Keratinocyte (primary cell): Measurements from ENCODE around the gene ACTL9. TPM values are rescaled to one million over a fixed set of nuclear protein-coding genes. Genes with fewer than 3 reads are reported as not detected.

Experiments
- DNase-seq: peaks from one replicate; pipeline ENCODE4 v3.0.0-alpha.2; 2011; ENCODE audit warnings: low read depth, missing footprints, low spot score
- FAIRE-seq: peaks from 2 replicates; lab custom pipeline; 2011; peaks lifted over from hg19 to GRCh38; lab: Jason Lieb, UNC
- H2AFZ ChIP-seq: 2 replicates; pipeline ENCODE4 v1.6.0; 2012; ENCODE audit warnings: low read length, control low read depth, inconsistent platforms; ENCODE audit not compliant: control insufficient read depth
- H3K27ac ChIP-seq: 2 replicates; pipeline ENCODE4 v1.5.1; 2011; ENCODE audit warnings: low read length; ENCODE audit not compliant: control insufficient read depth, insufficient read depth
- H3K27me3 ChIP-seq: 3 replicates; pipeline ENCODE4 v1.6.0; 2011; ENCODE audit warnings: low read length; ENCODE audit not compliant: control insufficient read depth, insufficient read depth; ENCODE audit errors: extremely low read depth
- H3K36me3 ChIP-seq, 2 experiments: 2 replicates in 1 of 2; 3 replicates in 1 of 2; pipeline ENCODE4 v1.5.1; 2011; ENCODE audit warnings: low read length in 2 of 2, mild to moderate bottlenecking in 1 of 2; ENCODE audit not compliant: control insufficient read depth in 2 of 2, insufficient read depth in 2 of 2; ENCODE audit errors: extremely low read depth in 1 of 2
- H3K4me1 ChIP-seq: 3 replicates; pipeline ENCODE4 v1.5.1; 2011; ENCODE audit warnings: low read length; ENCODE audit not compliant: control insufficient read depth, insufficient read depth; ENCODE audit errors: extremely low read depth
- H3K4me2 ChIP-seq: 3 replicates; pipeline ENCODE4 v1.6.0; 2011; ENCODE audit warnings: low read depth, low read length; ENCODE audit not compliant: control insufficient read depth, insufficient read depth; ENCODE audit errors: extremely low read depth
- H3K4me3 ChIP-seq, 3 experiments: fragments of 200-600 bp in 1 of 3; sonication (generic) in 1 of 3; 2 replicates in 2 of 3; 3 replicates in 1 of 3; pipeline ENCODE4 v1.5.1; 2011 to 2016; ENCODE audit warnings: low read length in 3 of 3, mild to moderate bottlenecking in 3 of 3, control low read depth in 2 of 3, inconsistent platforms in 1 of 3, low read depth in 1 of 3, mixed read lengths in 1 of 3, mixed run types in 1 of 3, moderate library complexity in 1 of 3; ENCODE audit not compliant: control insufficient read depth in 2 of 3, insufficient read depth in 2 of 3; ENCODE audit errors: extremely low read depth in 1 of 3
- H3K79me2 ChIP-seq: 2 replicates; pipeline ENCODE4 v1.6.0; 2012; ENCODE audit warnings: low read length; ENCODE audit not compliant: control insufficient read depth, insufficient read depth
- H3K9ac ChIP-seq: 3 replicates; pipeline ENCODE4 v1.6.0; 2011; ENCODE audit warnings: low read length; ENCODE audit not compliant: control insufficient read depth, insufficient read depth; ENCODE audit errors: extremely low read depth
- H3K9me1 ChIP-seq: 3 replicates; pipeline ENCODE4 v1.6.0; 2011; ENCODE audit warnings: low read length; ENCODE audit not compliant: control insufficient read depth, insufficient read depth; ENCODE audit errors: extremely low read depth
- H3K9me3 ChIP-seq: 2 replicates; pipeline ENCODE4 v1.5.1; 2012; ENCODE audit warnings: low read depth, low read length; ENCODE audit not compliant: control insufficient read depth
- H4K20me1 ChIP-seq: 3 replicates; pipeline ENCODE4 v1.6.0; 2011; ENCODE audit warnings: low read length; ENCODE audit not compliant: control insufficient read depth, insufficient read depth; ENCODE audit errors: extremely low read depth
- EZH2 ChIP-seq: IDR thresholded peaks from one replicate; pipeline ENCODE4 v1.6.1; 2012; ENCODE audit warnings: inconsistent platforms, mild to moderate bottlenecking, low read length, moderate library complexity
- dilution Hi-C: fragments of 300-500 bp; cut with MboI; formaldehyde crosslinking; loops from one replicate; pipeline ENCODE4 v1.7.0; 2020; ENCODE audit warnings: low sequenced_read_pairs; ENCODE audit not compliant: extremely low pct_ligation_motif_present
- polyA plus RNA-seq, 5 experiments: library from polyadenylated mRNA; depleted of rRNA in 3 of 5; stranded (reverse) in 3 of 5; stranded (forward) in 1 of 5; unstranded in 1 of 5; fragments of >200 nt; gene quantifications; 1 replicate in 1 of 5; 2 replicates in 3 of 5; 3 replicates in 1 of 5; pipeline versions ENCODE4 v1.2.1 to v1.2.3, GENCODE V29; 2011 to 2012; ENCODE audit warnings: missing spikeins in 2 of 5, low read depth in 1 of 5, low replicate concordance in 1 of 5
- TF ChIP-seq, protein P1 (sequence below), 3 experiments: IDR thresholded peaks in 1 of 3; conservative IDR thresholded peaks in 1 of 3; optimal IDR thresholded peaks in 1 of 3; 2 replicates in 2 of 3; 3 replicates in 1 of 3; pipeline versions ENCODE3 to v1.5.1; 2011; ENCODE audit warnings: low read length in 3 of 3, mild to moderate bottlenecking in 3 of 3, moderate library complexity in 2 of 3, control low read depth in 1 of 3, inconsistent platforms in 1 of 3; ENCODE audit not compliant: insufficient read depth in 2 of 3; ENCODE audit errors: extremely low read depth in 1 of 3

Gene ACTL9
- polyA plus RNA-seq, 1 donor (not counting 4 experiments of a cell fraction or from before 2014, with no cell fraction given): not detected

DNA sequence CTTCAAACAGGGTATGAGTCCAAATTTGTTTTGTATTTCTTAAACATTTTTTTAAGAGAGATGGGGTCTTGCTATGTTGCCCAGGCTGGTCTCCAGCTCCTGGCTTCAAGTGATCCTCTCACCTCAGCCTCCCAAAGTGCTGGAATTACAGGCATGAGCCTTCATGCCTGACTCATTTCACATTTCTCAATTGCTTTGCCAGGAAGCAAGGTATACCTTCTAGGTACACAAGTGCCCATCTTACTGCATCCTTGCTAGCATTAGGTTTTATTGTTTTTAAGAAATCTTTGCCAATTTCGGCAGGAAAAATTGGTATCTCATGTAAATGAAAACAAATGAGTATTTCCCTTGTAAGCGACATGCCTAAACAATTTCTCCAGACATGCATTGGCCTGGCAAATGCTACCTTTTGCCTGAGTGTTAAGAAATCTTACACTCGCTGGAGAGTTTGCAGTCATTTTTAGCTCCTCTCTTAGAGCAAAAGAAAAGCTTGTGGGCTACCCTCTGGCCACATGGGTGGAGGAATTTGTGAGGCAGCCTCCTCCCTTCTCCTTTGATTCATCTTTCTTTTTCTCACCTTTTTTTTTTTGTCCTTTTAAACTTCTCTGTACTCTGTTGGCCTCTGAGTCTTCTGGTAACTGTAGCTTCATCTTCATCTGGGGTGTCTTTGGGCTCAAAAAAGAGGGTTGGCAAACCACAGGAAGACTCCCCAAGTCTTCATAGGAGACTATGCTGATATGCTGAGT lies 33.0 kb downstream of the ACTL9 start:
- no peak overlapping the region for H3K9ac ChIP-seq
- no peaks in the 10 kb centered on the region for H3K79me2 ChIP-seq
- no peak for DNase-seq
- no peaks in the 10 kb centered on the region for H3K9me1 ChIP-seq
- H3K27ac ChIP-seq: no peak overlapping the region
- H3K4me1 ChIP-seq: no peaks in the 10 kb centered on the region
- no peak for TF ChIP-seq EZH2
- TF ChIP-seq, protein P1, sequence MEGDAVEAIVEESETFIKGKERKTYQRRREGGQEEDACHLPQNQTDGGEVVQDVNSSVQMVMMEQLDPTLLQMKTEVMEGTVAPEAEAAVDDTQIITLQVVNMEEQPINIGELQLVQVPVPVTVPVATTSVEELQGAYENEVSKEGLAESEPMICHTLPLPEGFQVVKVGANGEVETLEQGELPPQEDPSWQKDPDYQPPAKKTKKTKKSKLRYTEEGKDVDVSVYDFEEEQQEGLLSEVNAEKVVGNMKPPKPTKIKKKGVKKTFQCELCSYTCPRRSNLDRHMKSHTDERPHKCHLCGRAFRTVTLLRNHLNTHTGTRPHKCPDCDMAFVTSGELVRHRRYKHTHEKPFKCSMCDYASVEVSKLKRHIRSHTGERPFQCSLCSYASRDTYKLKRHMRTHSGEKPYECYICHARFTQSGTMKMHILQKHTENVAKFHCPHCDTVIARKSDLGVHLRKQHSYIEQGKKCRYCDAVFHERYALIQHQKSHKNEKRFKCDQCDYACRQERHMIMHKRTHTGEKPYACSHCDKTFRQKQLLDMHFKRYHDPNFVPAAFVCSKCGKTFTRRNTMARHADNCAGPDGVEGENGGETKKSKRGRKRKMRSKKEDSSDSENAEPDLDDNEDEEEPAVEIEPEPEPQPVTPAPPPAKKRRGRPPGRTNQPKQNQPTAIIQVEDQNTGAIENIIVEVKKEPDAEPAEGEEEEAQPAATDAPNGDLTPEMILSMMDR (optimal IDR thresholded peaks at IDR 0.05 in 1 of 3, IDR thresholded peaks at IDR 0.05 in 1 of 3, conservative IDR thresholded peaks at IDR 0.05 in 1 of 3; ENCODE audit: extremely low read depth in 1 of 3, insufficient read depth in 2 of 3, low read length in 3 of 3): no peak
- H3K27me3 ChIP-seq: no peaks in the 10 kb centered on the region
- no peaks in the 10 kb centered on the region for H4K20me1 ChIP-seq
- no peaks in the 10 kb centered on the region for H3K36me3 ChIP-seq
- no peak overlapping the region for H3K4me3 ChIP-seq
- H3K4me2 ChIP-seq: no peak overlapping the region
- no peaks in the 10 kb centered on the region for H3K9me3 ChIP-seq
- dilution Hi-C loops: no loop called here
- H2AFZ ChIP-seq: no peak overlapping the region
- FAIRE-seq: no peak

DNA sequence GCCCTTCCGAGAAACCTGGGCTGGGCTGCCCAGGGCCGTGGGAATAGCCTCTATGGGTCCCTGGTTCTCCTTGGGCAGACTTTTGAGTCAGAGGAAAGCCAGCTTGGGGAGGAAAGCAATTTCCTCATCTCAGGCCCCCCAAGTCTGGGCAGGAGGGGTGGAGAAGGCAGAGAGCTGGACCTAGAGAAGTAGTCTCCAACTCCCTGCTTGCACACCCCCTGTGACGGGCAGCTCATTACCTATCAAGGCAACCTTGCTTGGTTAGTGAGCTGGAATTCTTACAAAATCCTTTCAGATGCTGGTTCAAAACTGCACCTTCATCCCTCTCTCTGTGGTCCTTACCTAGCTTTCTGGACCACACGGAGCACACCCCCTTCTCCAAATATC lies 33.9 kb downstream of the ACTL9 start:
- Histone ChIP-seq H3K9ac (no peak overlapping the region), H3K9me1 (no peaks in the 10 kb centered on the region), H3K27me3 (no peaks in the 10 kb centered on the region), H3K27ac (no peak overlapping the region), H3K4me1 (no peaks in the 10 kb centered on the region), H3K36me3 (no peaks in the 10 kb centered on the region), H3K4me3 (no peak overlapping the region), H3K79me2 (no peaks in the 10 kb centered on the region), H2AFZ (no peak overlapping the region), H3K9me3 (no peaks in the 10 kb centered on the region), H4K20me1 (no peaks in the 10 kb centered on the region), H3K4me2 (no peak overlapping the region)
- no peak for DNase-seq
- no peak for FAIRE-seq
- no peak for TF ChIP-seq EZH2
- dilution Hi-C loops: no loop called here
